ENCODE results near the gene ITGB6.
"Not testable (repeated sequence)": the region's sequence is repeated elsewhere in the genome, so short reads cannot be mapped to it uniquely, and the experiment has no call there.

The ITGB6 gene

GRCh38 chr2:160220545-160221009, 20.5 kb upstream of the ITGB6 start:
- no peak for DNase-seq

GRCh38 chr2:160220026-160220425, 20.0 kb upstream of the ITGB6 start:
- peak; percentile 13 for DNase-seq

- no peak for DNase-seq
Observed at GRCh38 chr2:160214461-160215445, 14.7 kb upstream of the ITGB6 start.

- no peak for DNase-seq
Observed at GRCh38 chr2:160213511-160213910, 13.4 kb upstream of the ITGB6 start.

- peak; percentile 79 for DNase-seq
Observed at GRCh38 chr2:160210599-160211138, 10.6 kb upstream of the ITGB6 start.

- DNase-seq, result no peak
Observed at GRCh38 chr2:160209516-160209856, 9.4 kb upstream of the ITGB6 start.

- no peak for DNase-seq
Observed at GRCh38 chr2:160208655-160209515, 8.8 kb upstream of the ITGB6 start.

- no peak for DNase-seq
Observed at GRCh38 chr2:160207804-160208654, 8.0 kb upstream of the ITGB6 start.

GRCh38 chr2:160207271-160207670, 7.2 kb upstream of the ITGB6 start:
- no peak for DNase-seq

GRCh38 chr2:160206436-160206835, 6.4 kb upstream of the ITGB6 start:
- DNase-seq, result no peak

- DNase-seq, result no peak
Observed at GRCh38 chr2:160205505-160205904, 5.4 kb upstream of the ITGB6 start.

- DNase-seq, result no peak
Observed at GRCh38 chr2:160203422-160203821, 3.4 kb upstream of the ITGB6 start.

- no peak for DNase-seq
Observed at GRCh38 chr2:160203007-160203406, 2.9 kb upstream of the ITGB6 start.

- no peak for DNase-seq
Observed at GRCh38 chr2:160201849-160202539, 1.9 kb upstream of the ITGB6 start.

GRCh38 chr2:160200921-160201320, 849 bp upstream of the ITGB6 start:
- DNase-seq, result no peak

- DNase-seq, result no peak
Observed at GRCh38 chr2:160199053-160199452, 1.0 kb downstream of the ITGB6 start.

- DNase-seq, result no peak
Observed at GRCh38 chr2:160197587-160197986, 2.5 kb downstream of the ITGB6 start.

- DNase-seq, result no peak
Observed at GRCh38 chr2:160194946-160195345, 5.1 kb downstream of the ITGB6 start.

- DNase-seq, result no peak
Observed at GRCh38 chr2:160194351-160194750, 5.7 kb downstream of the ITGB6 start.

- peak; percentile 54 for DNase-seq
Observed at GRCh38 chr2:160181146-160181836, 18.8 kb downstream of the ITGB6 start.

- DNase-seq, result not testable (repeated sequence)
Observed at GRCh38 chr2:160180690-160181089, 19.4 kb downstream of the ITGB6 start.

Data from CD4-positive, alpha-beta T cell treated with Interleukin-6 for 4 hours (primary cell).